ENCODE data around the gene GTSE1.

GTSE1 gene

GRCh38 chr22:46329616-46330015 lies 32.9 kb downstream of the GTSE1 start:
- DNase-seq: no peak

GRCh38 chr22:46330426-46330825 lies 33.8 kb downstream of the GTSE1 start:
- no peak for DNase-seq

- no peak for DNase-seq
Measured at GRCh38 chr22:46331496-46331895, 34.8 kb downstream of the GTSE1 start.

- peak; percentile 37 for DNase-seq
Measured at GRCh38 chr22:46335201-46336118, 38.8 kb downstream of the GTSE1 start, which contains the start of gene TRMU. Gene TRMU, plus strand, starts transcription at chr22:46335714. Its CDS starts 51 bp downstream, at chr22:46335765.

- DNase-seq: no peak
Measured at GRCh38 chr22:46336119-46337078, 39.7 kb downstream of the GTSE1 start.

- no peak for DNase-seq
Measured at GRCh38 chr22:46337870-46338269, 41.2 kb downstream of the GTSE1 start.

- DNase-seq: no peak
Measured at GRCh38 chr22:46338636-46339035, 42.0 kb downstream of the GTSE1 start.

GRCh38 chr22:46339956-46340355 lies 43.3 kb downstream of the GTSE1 start:
- no peak for DNase-seq

- DNase-seq: no peak
Measured at GRCh38 chr22:46340676-46341075, 44.0 kb downstream of the GTSE1 start.

GRCh38 chr22:46346680-46347405 lies 50.2 kb downstream of the GTSE1 start:
- DNase-seq: no peak

GRCh38 chr22:46347646-46348045 lies 51.0 kb downstream of the GTSE1 start:
- no peak for DNase-seq

- DNase-seq: no peak
Measured at GRCh38 chr22:46348099-46348695, 51.5 kb downstream of the GTSE1 start.

- no peak for DNase-seq
Measured at GRCh38 chr22:46349238-46349637, 52.6 kb downstream of the GTSE1 start.

- DNase-seq: no peak
Measured at GRCh38 chr22:46349681-46350080, 53.0 kb downstream of the GTSE1 start.

GRCh38 chr22:46350121-46350520 lies 53.5 kb downstream of the GTSE1 start:
- no peak for DNase-seq

- no peak for DNase-seq
Measured at GRCh38 chr22:46350646-46351045, 54.0 kb downstream of the GTSE1 start.

GRCh38 chr22:46351131-46351735 lies 54.6 kb downstream of the GTSE1 start:
- no peak for DNase-seq

GRCh38 chr22:46351767-46352166 lies 55.1 kb downstream of the GTSE1 start:
- DNase-seq: no peak

GRCh38 chr22:46352276-46352675 lies 55.6 kb downstream of the GTSE1 start:
- no peak for DNase-seq

GRCh38 chr22:46352691-46353386 lies 56.2 kb downstream of the GTSE1 start:
- DNase-seq: no peak

- DNase-seq: no peak
Measured at GRCh38 chr22:46353483-46354105, 56.9 kb downstream of the GTSE1 start.
